ENCODE measurements around the gene CBLIF.

- TF ChIP-seq CTCF (conservative IDR thresholded peaks at IDR 0.05) (no peak), EZH2 (IDR thresholded peaks at IDR 0.05; ENCODE audit: low read depth) (no peak)
Observed at GRCh38 chr11:59859673-59860072, 14.4 kb upstream of the CBLIF start.
